Uterus (tissue), 2 donors: Measurements from ENCODE around the gene EFEMP1.

Experiments used
- POLR2A ChIP-seq, 2 donors: fragments of 450-650 bp; IDR thresholded peaks; one replicate each; pipeline ENCODE4 v1.6.1; 2016; ENCODE audit warnings: antibody characterized with exemption in 2 of 2, mild to moderate bottlenecking in 1 of 2, moderate library complexity in 1 of 2
- TF ChIP-seq, protein P1 (sequence below), 4 experiments: fragments of 200-600 bp in 2 of 4; fragments of 450-650 bp in 2 of 4; sonication (generic) in 2 of 4; IDR thresholded peaks; one replicate each; pipeline ENCODE4 v1.5.1; 2016 to 2019; ENCODE audit warnings: antibody characterized with exemption in 4 of 4, mild to moderate bottlenecking in 2 of 4, moderate library complexity in 1 of 4

- TF ChIP-seq, protein P1, sequence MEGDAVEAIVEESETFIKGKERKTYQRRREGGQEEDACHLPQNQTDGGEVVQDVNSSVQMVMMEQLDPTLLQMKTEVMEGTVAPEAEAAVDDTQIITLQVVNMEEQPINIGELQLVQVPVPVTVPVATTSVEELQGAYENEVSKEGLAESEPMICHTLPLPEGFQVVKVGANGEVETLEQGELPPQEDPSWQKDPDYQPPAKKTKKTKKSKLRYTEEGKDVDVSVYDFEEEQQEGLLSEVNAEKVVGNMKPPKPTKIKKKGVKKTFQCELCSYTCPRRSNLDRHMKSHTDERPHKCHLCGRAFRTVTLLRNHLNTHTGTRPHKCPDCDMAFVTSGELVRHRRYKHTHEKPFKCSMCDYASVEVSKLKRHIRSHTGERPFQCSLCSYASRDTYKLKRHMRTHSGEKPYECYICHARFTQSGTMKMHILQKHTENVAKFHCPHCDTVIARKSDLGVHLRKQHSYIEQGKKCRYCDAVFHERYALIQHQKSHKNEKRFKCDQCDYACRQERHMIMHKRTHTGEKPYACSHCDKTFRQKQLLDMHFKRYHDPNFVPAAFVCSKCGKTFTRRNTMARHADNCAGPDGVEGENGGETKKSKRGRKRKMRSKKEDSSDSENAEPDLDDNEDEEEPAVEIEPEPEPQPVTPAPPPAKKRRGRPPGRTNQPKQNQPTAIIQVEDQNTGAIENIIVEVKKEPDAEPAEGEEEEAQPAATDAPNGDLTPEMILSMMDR (IDR thresholded peaks at IDR 0.05), result no peak
- TF ChIP-seq POLR2A (IDR thresholded peaks at IDR 0.05), result no peak
These were observed 23.2 kb upstream of the EFEMP1 start for GRCh38 chr2:55946793-55947192.
